Endothelial cell of umbilical vein (primary cell): ENCODE data around the gene KCNH8. TPM values are rescaled to one million over a fixed set of nuclear protein-coding genes. Genes with fewer than 3 reads are reported as not detected.

Experiments
- BruUV-seq: library from RNA; stranded (reverse); fragments of 400-500 nt; replicated peaks from 2 replicates; lab custom pipeline; 2021; lab: Mats Ljungman, UMichigan
- CTCF ChIA-PET: fragments of 300-600, 350-600 bp; sonication (Branson Sonifier 250); formaldehyde crosslinking; loops from one replicate; lab custom pipeline; 2021; ENCODE audit warnings: antibody characterized with exemption, inconsistent platforms; lab: Charles Lee
- POLR2A ChIA-PET: fragments of 300-600, 350-600 bp; sonication (Branson Sonifier 250); formaldehyde crosslinking; loops from one replicate; lab custom pipeline; 2021; ENCODE audit warnings: antibody characterized with exemption, inconsistent platforms; lab: Charles Lee
- DNase-seq: peaks from one replicate; pipeline ENCODE4 v3.0.0-alpha.2; 2011; ENCODE audit warnings: low read depth, low spot score
- FAIRE-seq: peaks from 2 replicates; lab custom pipeline; 2011; peaks lifted over from hg19 to GRCh38; lab: Jason Lieb, UNC
- H2AFZ ChIP-seq: 2 replicates; pipeline ENCODE4 v1.6.0; 2012; ENCODE audit warnings: low read depth, low read length, control low read depth, inconsistent platforms
- H3K27ac ChIP-seq: 2 replicates; pipeline ENCODE4 v1.5.1; 2011; ENCODE audit warnings: low read depth, mild to moderate bottlenecking, control low read depth, low read length, moderate library complexity; ENCODE audit not compliant: insufficient read depth
- H3K27me3 ChIP-seq, 2 experiments: 2 replicates each; pipeline versions ENCODE4 v1.6.0 to v1.6.1; 2011; ENCODE audit warnings: low read length in 2 of 2, mixed read lengths in 1 of 2; ENCODE audit not compliant: control insufficient read depth in 2 of 2, insufficient read depth in 2 of 2
- H3K36me3 ChIP-seq, 2 experiments: 2 replicates in 1 of 2; 3 replicates in 1 of 2; pipeline ENCODE4 v1.5.1; 2011; ENCODE audit warnings: low read length in 2 of 2, mild to moderate bottlenecking in 1 of 2, moderate library complexity in 1 of 2; ENCODE audit not compliant: control insufficient read depth in 2 of 2, insufficient read depth in 2 of 2; ENCODE audit errors: extremely low read depth in 1 of 2
- H3K4me1 ChIP-seq: 3 replicates; pipeline ENCODE4 v1.5.1; 2011; ENCODE audit warnings: mild to moderate bottlenecking, low read length; ENCODE audit not compliant: control insufficient read depth, insufficient read depth; ENCODE audit errors: extremely low read depth
- H3K4me2 ChIP-seq: 2 replicates; pipeline ENCODE4 v1.6.1; 2011; ENCODE audit warnings: low read length, control low read depth, mixed read lengths; ENCODE audit not compliant: insufficient read depth
- H3K4me3 ChIP-seq, 3 experiments: fragments of 200-600 bp in 1 of 3; sonication (generic), shearing (Covaris generic) in 1 of 3; replicated peaks in 1 of 3; 2 replicates each; pipeline ENCODE4 v1.5.1; 2011 to 2016; ENCODE audit warnings: control low read depth in 3 of 3, low read length in 3 of 3, mild to moderate bottlenecking in 2 of 3, inconsistent platforms in 1 of 3, low read depth in 1 of 3, moderate library complexity in 1 of 3; ENCODE audit not compliant: insufficient read depth in 1 of 3
- H3K79me2 ChIP-seq: 2 replicates; pipeline ENCODE4 v1.6.0; 2012; ENCODE audit warnings: low read length, inconsistent platforms; ENCODE audit not compliant: control insufficient read depth, insufficient read depth
- H3K9ac ChIP-seq: replicated peaks from 2 replicates; pipeline ENCODE3; 2011; ENCODE audit warnings: low read length, control low read depth; ENCODE audit not compliant: insufficient read depth; ENCODE audit errors: extremely low read depth
- H3K9me1 ChIP-seq: replicated peaks from 3 replicates; pipeline ENCODE4 v1.6.0; 2011; ENCODE audit warnings: mild to moderate bottlenecking, low read length; ENCODE audit not compliant: control insufficient read depth, insufficient read depth; ENCODE audit errors: extremely low read depth
- H3K9me3 ChIP-seq: replicated peaks from 2 replicates; pipeline ENCODE4 v1.5.1; 2012; ENCODE audit warnings: low read length, inconsistent platforms; ENCODE audit not compliant: control insufficient read depth, insufficient read depth
- H4K20me1 ChIP-seq: replicated peaks from 2 replicates; pipeline ENCODE3; 2011; ENCODE audit warnings: mild to moderate bottlenecking, low read length; ENCODE audit not compliant: control insufficient read depth, insufficient read depth; ENCODE audit errors: extremely low read depth
- CTCF ChIP-seq, 2 donors: IDR thresholded peaks; 1 replicate in 1 of 2; 2 replicates in 1 of 2; pipeline ENCODE4 v1.5.1; 2011; ENCODE audit warnings: low read length in 2 of 2, mild to moderate bottlenecking in 2 of 2, moderate library complexity in 2 of 2, control low read depth in 1 of 2, inconsistent platforms in 1 of 2, low read depth in 1 of 2; ENCODE audit not compliant: insufficient read depth in 1 of 2; ENCODE audit errors: extremely low read depth in 1 of 2
- EZH2 ChIP-seq: IDR thresholded peaks from 2 replicates; pipeline ENCODE4 v1.6.1; 2012; ENCODE audit warnings: borderline replicate concordance, low read depth, mild to moderate bottlenecking, moderate library complexity, low read length, inconsistent platforms; ENCODE audit not compliant: severe bottlenecking
- FOS ChIP-seq: IDR thresholded peaks from 2 replicates; pipeline ENCODE4 v1.6.1; 2011; ENCODE audit warnings: mild to moderate bottlenecking, low read length, moderate library complexity, borderline replicate concordance; ENCODE audit not compliant: insufficient read depth
- GATA2 ChIP-seq: IDR thresholded peaks from 2 replicates; pipeline ENCODE4 v1.7.0; 2011; ENCODE audit warnings: low read depth, mild to moderate bottlenecking, moderate library complexity, mixed read lengths, low read length; ENCODE audit not compliant: insufficient read length, insufficient read depth
- JUN ChIP-seq: IDR thresholded peaks from 2 replicates; pipeline ENCODE4 v1.6.1; 2011; ENCODE audit warnings: borderline replicate concordance, low read depth; ENCODE audit not compliant: insufficient read length, insufficient read depth
- MAX ChIP-seq: IDR thresholded peaks from 2 replicates; pipeline ENCODE4 v1.6.1; 2011; ENCODE audit not compliant: insufficient read depth, insufficient read length
- MYC ChIP-seq: IDR thresholded peaks from one replicate; pipeline ENCODE4 v1.6.1; 2011; ENCODE audit warnings: mild to moderate bottlenecking, low read depth, low read length
- POLR2A ChIP-seq: IDR thresholded peaks from 2 replicates; pipeline ENCODE4 v1.6.1; 2012; ENCODE audit warnings: low read depth, mild to moderate bottlenecking, control low read depth, low read length
- POLR2AphosphoS5 ChIP-seq: IDR thresholded peaks from 2 replicates; pipeline ENCODE4 v1.6.1; 2012; ENCODE audit warnings: low read depth, mild to moderate bottlenecking, control low read depth, low read length, moderate library complexity; ENCODE audit not compliant: insufficient read depth
- dilution Hi-C: fragments of 300-500 bp; cut with MboI; formaldehyde crosslinking; loops from one replicate; pipeline ENCODE4 v1.15.0; 2019; ENCODE audit warnings: low sequenced_read_pairs; ENCODE audit not compliant: extremely low pct_ligation_motif_present
- intact Hi-C: fragments of 100-400 bp; cut with micrococcal nuclease; formaldehyde crosslinking; loops from one replicate; pipeline ENCODE4 v1.10.0; 2022
- polyA plus RNA-seq, 4 experiments: library from polyadenylated mRNA; depleted of rRNA in 3 of 4; stranded (reverse) in 3 of 4; unstranded in 1 of 4; fragments of >200 nt; gene quantifications; 2 replicates each; pipeline versions ENCODE4 v1.2.1 to v1.2.3, GENCODE V29; 2011 to 2012; ENCODE audit warnings: missing spikeins in 1 of 4
- total RNA-seq: library from RNA; stranded (reverse); gene quantifications from 2 replicates; pipeline ENCODE4 v1.2.3, GENCODE V29; 2021

KCNH8 gene
- total and polyA plus RNA-seq, 2 donors (not counting 3 experiments of a cell fraction or from before 2014, with no cell fraction given) = not detected

GRCh38 chr3:19202754-19203153 is 54.4 kb downstream of the KCNH8 start:
- FAIRE-seq (no peak), DNase-seq (no peak)
- H4K20me1 ChIP-seq = no peaks in the 10 kb centered on the region
- no peak overlapping the region for H3K9ac ChIP-seq
- H3K27me3 ChIP-seq = no peaks in the 10 kb centered on the region
- BruUV-seq = no TSS peak
- dilution Hi-C loops = no loop called here
- TF ChIP-seq GATA2 = no peak
- no peak for TF ChIP-seq CTCF (IDR thresholded peaks at IDR 0.05; ENCODE audit: extremely low read depth in 1 of 2, insufficient read depth in 1 of 2, low read depth in 1 of 2, low read length in 2 of 2)
- no peak for TF ChIP-seq MAX
- TF ChIP-seq JUN = no peak
- TF ChIP-seq EZH2 = no peak
- TF ChIP-seq POLR2AphosphoS5 = no peak
- no peak for TF ChIP-seq POLR2A
- TF ChIP-seq MYC = no peak
- no peak for TF ChIP-seq FOS
- H3K4me3 ChIP-seq = no peak overlapping the region
- no peaks in the 10 kb centered on the region for H3K4me1 ChIP-seq
- H3K27ac ChIP-seq = no peak overlapping the region
- H3K9me3 ChIP-seq = no peaks in the 10 kb centered on the region
- H3K4me2 ChIP-seq = no peak overlapping the region
- intact Hi-C loops = no loop called here
- no peak overlapping the region for H2AFZ ChIP-seq
- ChIA-PET CTCF (interaction anchor here (1.4 kb wide), 1 partner anchor 17 kb away, joined by 3 read pairs; no protein-coding TSS in a partner anchor), POLR2A (no interaction called here)
- H3K9me1 ChIP-seq = no peaks in the 10 kb centered on the region
- no peaks in the 10 kb centered on the region for H3K79me2 ChIP-seq
- no peaks in the 10 kb centered on the region for H3K36me3 ChIP-seq
